Measurements from ENCODE around the gene NUDT3. TPM values are rescaled to one million over a fixed set of nuclear protein-coding genes. Genes with fewer than 3 reads are reported as not detected.
A peak's percentile ranks its signal among the peaks of the same experiment; 100 is the strongest.
"Not testable (repeated sequence)": the region's sequence is repeated elsewhere in the genome, so short reads cannot be mapped to it uniquely, and the experiment has no call there.

Gene NUDT3
- total RNA-seq, 1 donor from 2014 or later: 20.0 TPM

GRCh38 chr6:34374069-34374468 lies 18.4 kb downstream of the NUDT3 start:
- no peak overlapping the region for H3K4me3 Mint-ChIP-seq
- H3K4me1 Mint-ChIP-seq (ENCODE audit: low read depth): no peaks in the 10 kb centered on the region
- intact Hi-C loops (cut with micrococcal nuclease): no loop called here
- no peak overlapping the region for H3K27ac Mint-ChIP-seq
- no peak for DNase-seq (ENCODE audit: low spot score)
- H3K27me3 Mint-ChIP-seq (ENCODE audit: insufficient read depth): no peaks in the 10 kb centered on the region
- H3K9me3 Mint-ChIP-seq: no peaks in the 10 kb centered on the region
- no peaks in the 10 kb centered on the region for H3K36me3 Mint-ChIP-seq (ENCODE audit: low read depth)

- Mint-ChIP-seq H3K9me3 (no peaks in the 10 kb centered on the region), H3K4me3 (no peak overlapping the region), H3K36me3 (ENCODE audit: low read depth) (no peaks in the 10 kb centered on the region), H3K27ac (no peak overlapping the region), H3K4me1 (ENCODE audit: low read depth) (no peaks in the 10 kb centered on the region), H3K27me3 (ENCODE audit: insufficient read depth) (no peaks in the 10 kb centered on the region)
- intact Hi-C loops (cut with micrococcal nuclease): no loop called here
- no peak for DNase-seq (ENCODE audit: low spot score)
These were observed 19.0 kb downstream of the NUDT3 start for GRCh38 chr6:34373511-34373910.

GRCh38 chr6:34371865-34372264 lies 20.6 kb downstream of the NUDT3 start:
- intact Hi-C loops (cut with micrococcal nuclease); DNase-seq (ENCODE audit: low spot score); H3K4me1 Mint-ChIP-seq (ENCODE audit: low read depth); H3K27me3 Mint-ChIP-seq (ENCODE audit: insufficient read depth); H3K4me3 Mint-ChIP-seq; H3K36me3 Mint-ChIP-seq (ENCODE audit: low read depth); H3K27ac Mint-ChIP-seq; H3K9me3 Mint-ChIP-seq: not testable (repeated sequence)

GRCh38 chr6:34370361-34370760 lies 22.1 kb downstream of the NUDT3 start:
- intact Hi-C loops (cut with micrococcal nuclease): no loop called here
- Mint-ChIP-seq H3K9me3 (no peaks in the 10 kb centered on the region), H3K36me3 (ENCODE audit: low read depth) (no peaks in the 10 kb centered on the region), H3K4me3 (no peak overlapping the region), H3K27ac (no peak overlapping the region), H3K4me1 (ENCODE audit: low read depth) (peaks cover 5% of the 10 kb centered on the region), H3K27me3 (ENCODE audit: insufficient read depth) (no peaks in the 10 kb centered on the region)
- DNase-seq (ENCODE audit: low spot score): no peak

GRCh38 chr6:34369385-34369784 lies 23.1 kb downstream of the NUDT3 start:
- H3K27ac Mint-ChIP-seq: no peak overlapping the region
- H3K27me3 Mint-ChIP-seq (ENCODE audit: insufficient read depth): no peaks in the 10 kb centered on the region
- intact Hi-C loops (cut with micrococcal nuclease): loop anchor here (10.0 kb wide), 1 partner anchor 55 kb away; no protein-coding TSS in a partner anchor
- H3K4me3 Mint-ChIP-seq: no peak overlapping the region
- DNase-seq (ENCODE audit: low spot score): no peak
- H3K36me3 Mint-ChIP-seq (ENCODE audit: low read depth): no peaks in the 10 kb centered on the region
- H3K9me3 Mint-ChIP-seq: no peaks in the 10 kb centered on the region
- peaks cover 5% of the 10 kb centered on the region for H3K4me1 Mint-ChIP-seq (ENCODE audit: low read depth)

GRCh38 chr6:34366639-34366921 lies 25.9 kb downstream of the NUDT3 start:
- peaks cover 27% of the 10 kb centered on the region for H3K4me1 Mint-ChIP-seq (ENCODE audit: low read depth)
- no peaks in the 10 kb centered on the region for H3K27me3 Mint-ChIP-seq (ENCODE audit: insufficient read depth)
- H3K36me3 Mint-ChIP-seq (ENCODE audit: low read depth): no peaks in the 10 kb centered on the region
- H3K27ac Mint-ChIP-seq: no peak overlapping the region
- no peaks in the 10 kb centered on the region for H3K9me3 Mint-ChIP-seq
- intact Hi-C loops (cut with micrococcal nuclease): loop anchor here (10.0 kb wide), 1 partner anchor 52 kb away; no protein-coding TSS in a partner anchor
- no peak overlapping the region for H3K4me3 Mint-ChIP-seq
- DNase-seq (ENCODE audit: low spot score): no peak

GRCh38 chr6:34365781-34366638 lies 26.5 kb downstream of the NUDT3 start:
- not testable (repeated sequence) for H3K4me3 Mint-ChIP-seq; H3K27me3 Mint-ChIP-seq (ENCODE audit: insufficient read depth); H3K36me3 Mint-ChIP-seq (ENCODE audit: low read depth); H3K9me3 Mint-ChIP-seq; DNase-seq (ENCODE audit: low spot score); H3K27ac Mint-ChIP-seq
- intact Hi-C loops (cut with micrococcal nuclease): loop anchor here (10.0 kb wide), 1 partner anchor 51 kb away; no protein-coding TSS in a partner anchor
- peaks cover 29% of the 10 kb centered on the region for H3K4me1 Mint-ChIP-seq (ENCODE audit: low read depth)

- H3K9me3 Mint-ChIP-seq; H3K36me3 Mint-ChIP-seq (ENCODE audit: low read depth); H3K27ac Mint-ChIP-seq; H3K27me3 Mint-ChIP-seq (ENCODE audit: insufficient read depth); DNase-seq (ENCODE audit: low spot score); H3K4me3 Mint-ChIP-seq: not testable (repeated sequence)
- intact Hi-C loops (cut with micrococcal nuclease): loop anchor here (10.0 kb wide), 1 partner anchor 49 kb away; no protein-coding TSS in a partner anchor
- peaks cover 41% of the 10 kb centered on the region for H3K4me1 Mint-ChIP-seq (ENCODE audit: low read depth)
These were observed 28.8 kb downstream of the NUDT3 start for GRCh38 chr6:34363681-34364075.

GRCh38 chr6:34362909-34363680 lies 29.4 kb downstream of the NUDT3 start:
- intact Hi-C loops (cut with micrococcal nuclease): loop anchor here (10.0 kb wide), 1 partner anchor 48 kb away; no protein-coding TSS in a partner anchor
- H3K27ac Mint-ChIP-seq: no peak overlapping the region
- no peaks in the 10 kb centered on the region for H3K27me3 Mint-ChIP-seq (ENCODE audit: insufficient read depth)
- no peak overlapping the region for H3K4me3 Mint-ChIP-seq
- H3K9me3 Mint-ChIP-seq: no peaks in the 10 kb centered on the region
- H3K36me3 Mint-ChIP-seq (ENCODE audit: low read depth): no peaks in the 10 kb centered on the region
- H3K4me1 Mint-ChIP-seq (ENCODE audit: low read depth): peaks cover 41% of the 10 kb centered on the region
- peak; percentile 4 for DNase-seq (ENCODE audit: low spot score)

- Mint-ChIP-seq H3K4me3 (no peak overlapping the region), H3K27ac (no peak overlapping the region), H3K9me3 (no peaks in the 10 kb centered on the region), H3K36me3 (ENCODE audit: low read depth) (no peaks in the 10 kb centered on the region), H3K27me3 (ENCODE audit: insufficient read depth) (no peaks in the 10 kb centered on the region), H3K4me1 (ENCODE audit: low read depth) (peaks cover 41% of the 10 kb centered on the region)
- intact Hi-C loops (cut with micrococcal nuclease): loop anchor here (10.0 kb wide), 1 partner anchor 47 kb away; no protein-coding TSS in a partner anchor
- DNase-seq (ENCODE audit: low spot score): no peak
These were observed 30.3 kb downstream of the NUDT3 start for GRCh38 chr6:34362176-34362575.

GRCh38 chr6:34360556-34360955 lies 31.9 kb downstream of the NUDT3 start:
- intact Hi-C loops (cut with micrococcal nuclease): loop anchor here (10.0 kb wide), 1 partner anchor 46 kb away; no protein-coding TSS in a partner anchor
- DNase-seq (ENCODE audit: low spot score): no peak
- no peak overlapping the region for H3K27ac Mint-ChIP-seq
- H3K36me3 Mint-ChIP-seq (ENCODE audit: low read depth): no peaks in the 10 kb centered on the region
- no peaks in the 10 kb centered on the region for H3K27me3 Mint-ChIP-seq (ENCODE audit: insufficient read depth)
- no peaks in the 10 kb centered on the region for H3K9me3 Mint-ChIP-seq
- peaks cover 36% of the 10 kb centered on the region for H3K4me1 Mint-ChIP-seq (ENCODE audit: low read depth)
- H3K4me3 Mint-ChIP-seq: no peak overlapping the region

GRCh38 chr6:34359418-34360158 lies 32.9 kb downstream of the NUDT3 start:
- intact Hi-C loops (cut with micrococcal nuclease): loop anchor here (10.0 kb wide), 1 partner anchor 45 kb away; no protein-coding TSS in a partner anchor
- no peak for DNase-seq (ENCODE audit: low spot score)
- Mint-ChIP-seq H3K9me3 (no peaks in the 10 kb centered on the region), H3K4me3 (no peak overlapping the region), H3K27ac (no peak overlapping the region), H3K36me3 (ENCODE audit: low read depth) (no peaks in the 10 kb centered on the region), H3K27me3 (ENCODE audit: insufficient read depth) (no peaks in the 10 kb centered on the region), H3K4me1 (ENCODE audit: low read depth) (peaks cover 36% of the 10 kb centered on the region)

All from activated T-helper 1 cell treated with anti-CD3 and anti-CD28 coated beads, Interleukin-12 subunit alpha, Interleukin-12 subunit beta, Interleukin-2, Interleukin-4 antibody, amounts not matched to agents 30 ng/mL and 10 ng/mL and 1 ng/mL, durations not matched to agents 14 hours and 24 hours and 36 hours (primary cell).